Iris pigment epithelial cell (primary cell): Measurements from ENCODE around the gene C2orf92.
"Not testable (repeated sequence)": the region's sequence is repeated elsewhere in the genome, so short reads cannot be mapped to it uniquely, and the experiment has no call there.

Experiments used
- DNase-seq: peaks from one replicate; pipeline ENCODE4 v3.0.0-alpha.2; 2011; ENCODE audit warnings: low read depth

The C2orf92 gene

DNA sequence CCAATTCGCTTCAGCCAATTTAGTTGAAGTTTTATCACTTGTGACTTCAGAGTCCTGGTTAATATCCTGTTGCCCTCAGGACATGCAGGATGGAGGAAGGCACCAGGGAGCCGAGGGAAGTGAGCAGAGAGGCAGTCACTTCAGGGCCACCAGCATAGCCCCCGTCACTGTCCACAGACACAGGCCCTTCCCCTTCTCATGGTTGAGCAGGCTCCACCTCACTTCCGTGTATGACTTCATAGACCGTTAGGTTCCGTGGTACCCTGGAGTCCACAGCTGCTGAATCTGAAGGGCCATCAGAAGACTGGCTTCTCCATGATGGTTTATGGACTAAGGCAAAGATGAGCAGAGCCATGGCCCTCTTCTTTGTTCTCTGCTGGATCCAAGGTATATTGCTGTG is at the start of gene C2orf92:
Gene C2orf92, plus strand, starts transcription at position 266 of the 400 bp plus-strand sequence. Its CDS starts 76 bp downstream, at position 342.
- no peak for DNase-seq

DNA sequence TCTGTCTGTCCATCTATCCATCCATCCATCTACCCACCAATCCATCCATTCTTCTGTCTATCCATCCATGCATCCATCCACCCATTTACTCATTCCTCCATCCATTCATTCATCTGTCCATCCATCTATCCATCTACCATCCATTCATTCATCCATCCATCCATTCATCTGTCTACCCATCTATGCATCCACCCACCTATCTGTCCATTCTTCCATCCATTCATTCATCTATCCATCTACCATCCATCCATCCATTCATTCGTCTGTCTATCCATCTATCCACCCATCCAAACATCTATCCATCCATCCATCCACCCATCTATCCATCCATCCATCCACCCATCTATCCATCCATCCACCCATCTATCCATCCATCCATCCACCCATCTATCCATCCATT is 49.0 kb upstream of the C2orf92 start:
- DNase-seq: not testable (repeated sequence)

DNA sequence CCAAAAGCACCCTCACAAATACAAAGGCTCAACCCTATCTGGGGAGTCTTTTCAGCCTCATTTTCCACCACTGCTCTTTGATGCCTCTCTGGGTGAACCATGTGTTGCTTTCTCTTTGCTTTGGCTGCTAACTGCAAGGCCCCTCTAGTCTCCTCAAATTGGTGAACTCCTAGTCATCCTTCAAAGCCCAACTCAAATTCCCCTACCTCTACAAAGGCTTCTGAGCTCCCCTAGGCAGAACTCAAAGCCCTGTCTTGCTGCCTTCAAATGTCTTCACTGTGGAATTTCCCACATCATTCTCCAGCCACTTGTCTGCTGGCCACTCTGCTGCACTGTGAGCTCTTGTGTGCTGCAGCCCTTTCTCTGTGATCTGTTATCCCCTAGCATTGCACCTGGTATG is 46.5 kb upstream of the C2orf92 start:
- not testable (repeated sequence) for DNase-seq

DNA sequence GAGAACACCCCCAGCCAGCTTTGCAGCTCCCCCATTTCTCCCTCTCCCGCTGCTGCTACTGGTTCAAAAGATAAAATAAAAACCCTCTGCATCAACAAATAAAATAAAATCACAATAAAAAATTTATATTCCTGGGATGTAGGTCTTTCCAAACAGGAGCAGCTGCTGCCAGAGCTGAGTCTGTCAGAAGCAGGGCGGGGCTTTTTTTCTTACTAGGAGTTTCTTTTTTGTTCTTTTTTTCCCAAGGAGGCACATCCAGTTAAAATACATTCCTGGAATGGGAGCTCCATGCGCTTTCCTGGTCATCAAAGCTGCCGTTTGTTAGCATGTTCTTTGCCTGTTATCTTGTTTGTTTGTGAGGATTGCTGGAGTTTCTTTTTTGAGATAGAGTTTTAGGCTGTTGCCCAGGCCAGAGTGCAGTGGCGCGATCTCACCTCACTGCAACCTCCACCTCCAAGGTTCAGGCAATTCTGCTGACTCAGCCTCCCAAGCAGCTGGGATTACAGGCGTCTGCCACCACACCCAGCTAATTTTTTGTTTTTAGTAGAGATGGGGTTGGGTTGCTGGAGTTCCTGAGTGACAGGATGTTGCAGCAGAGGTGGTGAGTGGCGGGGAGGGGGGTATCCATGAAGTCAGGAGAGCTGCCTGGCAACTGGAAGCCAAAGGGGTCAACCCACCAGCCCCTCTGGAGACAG is 44.0 kb upstream of the C2orf92 start:
- DNase-seq: not testable (repeated sequence)

DNA sequence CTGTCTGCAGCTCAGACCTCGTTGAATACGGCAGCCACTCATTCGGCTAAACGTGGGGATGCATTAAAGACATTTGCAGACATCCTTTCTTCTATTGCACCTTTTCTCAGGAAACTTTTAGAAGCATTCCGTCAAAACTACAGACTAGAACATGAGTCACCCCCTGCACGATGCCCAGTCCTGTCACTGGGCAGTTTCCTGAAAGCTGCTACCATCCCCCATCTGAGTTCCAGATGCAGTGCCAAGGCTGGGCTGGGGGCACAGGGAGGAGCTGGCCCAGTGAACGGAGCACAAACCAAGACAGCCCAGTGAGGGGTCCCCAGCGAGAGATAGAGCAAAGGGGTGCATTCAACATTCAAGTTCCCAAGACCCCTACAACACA is 43.5 kb upstream of the C2orf92 start:
- DNase-seq: not testable (repeated sequence)

DNA sequence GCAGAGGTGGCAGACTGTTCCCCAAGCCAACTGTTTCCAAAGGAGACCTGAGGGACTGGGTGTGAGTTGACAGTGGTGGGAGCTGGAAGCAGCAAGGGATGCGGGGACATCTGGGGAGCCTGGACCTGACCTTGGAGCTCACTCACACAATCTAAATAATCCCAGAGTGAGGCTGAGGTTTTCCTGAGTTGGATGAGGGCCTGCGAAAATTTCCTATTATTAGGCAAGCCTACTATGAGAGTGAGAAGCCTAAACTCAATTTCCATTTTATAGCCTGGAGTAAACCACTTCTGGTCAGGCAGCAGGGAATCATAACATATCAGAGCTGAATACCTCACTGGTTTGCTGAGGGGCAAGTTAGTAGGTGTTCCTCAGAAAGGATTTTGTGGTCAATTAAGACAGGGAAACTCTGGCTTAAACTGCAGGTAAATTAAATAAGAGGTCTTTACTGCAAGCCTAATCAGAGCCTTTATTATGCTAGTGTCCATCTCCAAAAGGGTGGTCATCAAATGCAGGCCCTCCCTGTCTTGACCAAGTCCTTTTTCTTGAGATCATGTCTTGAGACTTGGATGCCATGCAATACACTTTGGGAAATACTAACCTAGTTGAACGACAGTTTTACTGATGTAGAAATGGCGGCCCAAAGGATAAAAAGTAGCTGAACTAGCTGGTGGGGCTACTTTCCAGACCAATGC is 25.3 kb upstream of the C2orf92 start:
- DNase-seq: no peak

DNA sequence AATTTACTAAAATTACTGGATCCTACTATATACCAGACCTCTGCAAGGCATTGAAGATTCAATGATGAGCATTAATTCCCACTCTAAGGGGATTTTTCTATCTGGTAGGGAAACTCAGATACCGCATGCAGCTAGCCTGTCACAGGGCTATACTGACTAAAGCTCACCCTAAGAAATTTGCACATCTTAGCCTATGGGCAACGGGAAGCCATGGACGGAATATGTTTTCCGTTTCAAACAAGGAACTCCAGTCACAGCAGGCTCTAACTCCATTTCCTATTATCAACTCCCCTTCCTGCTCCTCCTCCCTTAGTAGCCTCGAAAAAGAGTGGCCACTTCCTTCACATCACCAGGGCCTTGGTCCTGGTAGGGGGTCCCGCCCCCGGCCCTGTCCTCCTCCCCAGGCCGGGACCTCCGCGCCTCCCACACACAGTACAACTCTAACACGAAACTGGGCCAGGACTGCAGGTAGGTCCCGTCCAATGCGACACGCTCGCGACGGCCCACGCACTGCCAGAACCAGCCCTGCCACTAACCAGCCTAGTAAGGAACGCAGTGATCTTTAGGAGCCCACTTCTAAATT is 24.3 kb upstream of the C2orf92 start:
- DNase-seq: peak; percentile 11

DNA sequence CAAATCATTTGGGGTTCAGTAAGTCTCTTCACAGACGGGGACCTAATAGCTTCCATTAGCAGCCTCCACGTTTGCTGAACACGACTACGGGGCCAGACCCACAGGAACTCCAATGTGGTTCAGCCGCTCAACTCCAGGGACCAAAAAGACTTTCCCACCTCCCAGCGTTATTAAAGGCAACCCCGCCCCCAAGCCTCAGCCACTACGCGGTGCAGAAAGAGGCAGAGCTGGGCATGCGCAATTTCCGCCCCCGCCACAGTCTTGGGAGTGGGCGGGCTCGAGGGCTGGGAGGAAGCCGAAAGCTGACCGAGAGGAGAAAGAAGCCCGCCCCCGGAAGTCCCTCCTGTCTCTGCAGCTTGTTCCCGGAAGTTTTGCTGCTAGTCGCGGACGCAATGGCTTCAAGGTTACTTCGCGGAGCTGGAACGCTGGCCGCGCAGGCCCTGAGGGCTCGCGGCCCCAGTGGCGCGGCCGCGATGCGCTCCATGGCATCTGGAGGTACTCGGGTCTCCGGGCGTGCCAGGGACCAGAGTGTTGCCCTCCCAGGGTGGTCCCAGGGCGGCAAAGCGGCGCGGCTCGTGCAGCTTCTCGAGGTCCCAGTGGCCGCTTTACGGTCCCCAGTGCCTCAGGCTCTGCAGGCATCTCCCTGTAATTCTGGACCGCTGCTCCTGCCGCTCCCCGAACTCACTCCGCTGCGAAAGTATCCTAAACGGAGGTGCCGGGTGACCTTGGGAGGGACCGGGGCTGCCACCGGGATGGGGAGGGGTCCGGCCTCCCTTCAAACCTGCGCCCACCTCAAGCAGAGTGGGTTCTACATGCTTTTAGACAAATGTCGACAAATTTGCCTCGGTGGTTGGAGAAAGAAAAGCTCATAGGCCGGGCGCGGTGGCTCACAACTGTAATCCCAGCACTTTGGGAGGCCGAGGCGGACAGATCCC is 23.6 kb upstream of the C2orf92 start, which contains the start of gene COX5B:
Gene COX5B, plus strand, starts transcription at position 368 of the 935 bp plus-strand sequence. Its CDS starts 25 bp downstream, at position 393.
- DNase-seq: peak; percentile 97

DNA sequence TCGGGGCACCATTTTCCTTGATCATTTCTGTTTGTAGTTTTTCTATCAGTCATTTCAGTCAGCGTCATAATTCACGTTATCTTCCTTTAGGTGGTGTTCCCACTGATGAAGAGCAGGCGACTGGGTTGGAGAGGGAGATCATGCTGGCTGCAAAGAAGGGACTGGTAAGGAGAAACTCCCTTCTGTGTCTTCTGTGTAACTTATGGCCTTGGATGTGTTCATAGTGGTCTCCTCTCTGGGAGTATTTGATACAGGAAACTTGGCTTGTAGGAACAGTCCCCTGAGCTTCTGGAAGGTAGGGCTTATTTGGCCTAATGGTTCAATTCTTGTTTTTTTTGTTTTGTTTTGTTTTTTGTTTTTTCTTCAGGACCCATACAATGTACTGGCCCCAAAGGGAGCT is 22.5 kb upstream of the C2orf92 start:
- no peak for DNase-seq

DNA sequence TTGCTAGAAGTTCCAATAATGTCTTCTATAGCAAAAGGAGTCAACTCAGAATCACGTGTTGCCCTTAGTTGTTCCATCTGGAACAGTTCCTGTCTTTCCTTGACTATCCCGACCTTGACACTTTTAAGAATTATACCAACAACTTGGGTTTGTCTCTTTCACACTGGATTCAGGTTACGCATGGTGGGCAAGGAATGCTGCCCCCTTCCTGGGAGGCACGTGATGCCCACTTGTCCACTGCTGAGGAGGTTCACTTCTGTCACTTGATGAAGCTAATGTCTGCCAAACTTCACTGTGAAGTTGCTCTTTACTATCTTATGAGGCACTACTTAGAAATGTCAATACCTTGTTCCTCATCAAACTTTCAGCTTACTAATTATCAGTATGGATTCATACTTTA is 18.4 kb upstream of the C2orf92 start:
- no peak for DNase-seq

DNA sequence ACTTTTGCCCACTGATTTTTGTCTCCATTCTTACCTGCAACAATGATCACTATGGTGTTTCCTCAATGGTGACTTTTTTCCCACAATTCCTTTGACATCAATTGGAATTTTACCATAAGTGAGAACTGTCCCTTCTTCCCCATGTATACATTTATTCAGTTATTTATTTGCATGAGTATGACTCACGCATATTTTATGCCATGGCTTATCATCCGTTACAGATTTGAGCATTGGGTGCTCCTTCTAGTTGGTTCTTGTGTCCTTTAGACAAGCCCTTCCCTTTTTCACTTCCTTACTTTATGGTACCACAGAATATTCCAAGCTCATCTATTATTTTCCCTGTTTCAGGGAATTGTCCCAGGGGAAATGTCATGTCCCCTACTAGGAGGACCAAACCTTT is 16.0 kb upstream of the C2orf92 start:
- DNase-seq: no peak

DNA sequence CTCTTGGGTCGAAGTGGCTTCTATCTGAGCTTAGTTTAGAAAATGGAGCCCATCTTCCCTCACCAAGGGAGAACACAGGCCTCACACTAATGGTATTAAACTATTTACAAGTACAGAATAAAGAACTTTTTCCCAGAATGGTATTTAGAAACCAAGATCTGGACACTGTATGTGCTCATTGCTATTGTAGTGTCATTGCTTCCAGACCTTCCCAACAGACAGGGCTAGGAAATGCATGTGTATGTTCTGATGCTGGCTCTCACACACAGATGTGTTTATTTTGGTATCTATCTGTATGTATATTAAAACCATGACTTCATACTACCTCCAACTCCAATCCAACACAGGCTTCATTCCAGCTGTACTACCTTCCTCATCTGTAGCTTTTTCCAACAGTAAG is 15.6 kb upstream of the C2orf92 start:
- DNase-seq: no peak

DNA sequence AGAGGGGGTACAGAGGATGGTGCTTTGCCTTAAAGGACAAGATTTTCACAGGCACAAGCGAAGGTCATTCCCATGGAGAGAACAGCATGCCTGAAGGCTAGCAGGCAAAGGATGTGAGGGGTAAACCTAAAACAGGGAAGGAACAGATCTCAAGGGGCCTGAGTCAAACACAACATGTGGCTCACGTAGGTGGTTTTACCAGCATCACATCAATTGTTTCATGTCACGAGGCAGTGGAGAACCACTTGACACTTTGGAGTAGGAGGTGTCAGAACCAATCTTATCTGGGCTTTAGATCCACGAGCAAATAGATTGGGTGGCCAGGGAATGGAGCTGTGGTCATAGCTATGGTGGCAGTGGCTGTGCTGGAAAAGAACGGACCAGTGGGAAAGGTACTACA is 15.2 kb upstream of the C2orf92 start:
- no peak for DNase-seq

DNA sequence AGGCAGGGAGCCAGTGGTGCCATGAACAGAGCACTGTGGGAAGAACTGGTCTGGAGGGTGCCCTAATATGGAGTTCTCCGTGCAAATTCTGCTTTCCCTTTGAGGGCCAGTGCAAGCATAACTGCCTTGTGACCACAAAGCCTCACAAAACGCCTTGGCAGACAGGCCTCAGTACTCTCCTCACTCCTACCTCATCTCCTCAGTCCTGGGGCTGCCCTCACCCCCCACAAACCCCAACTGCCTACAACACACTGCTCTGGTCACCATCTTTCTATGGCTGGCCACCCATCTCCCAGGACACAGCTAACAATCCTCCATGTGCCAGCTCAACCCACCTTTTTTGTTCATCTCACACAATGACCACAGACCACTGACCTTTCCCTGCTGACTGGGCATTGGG is 14.7 kb upstream of the C2orf92 start:
- DNase-seq: no peak

DNA sequence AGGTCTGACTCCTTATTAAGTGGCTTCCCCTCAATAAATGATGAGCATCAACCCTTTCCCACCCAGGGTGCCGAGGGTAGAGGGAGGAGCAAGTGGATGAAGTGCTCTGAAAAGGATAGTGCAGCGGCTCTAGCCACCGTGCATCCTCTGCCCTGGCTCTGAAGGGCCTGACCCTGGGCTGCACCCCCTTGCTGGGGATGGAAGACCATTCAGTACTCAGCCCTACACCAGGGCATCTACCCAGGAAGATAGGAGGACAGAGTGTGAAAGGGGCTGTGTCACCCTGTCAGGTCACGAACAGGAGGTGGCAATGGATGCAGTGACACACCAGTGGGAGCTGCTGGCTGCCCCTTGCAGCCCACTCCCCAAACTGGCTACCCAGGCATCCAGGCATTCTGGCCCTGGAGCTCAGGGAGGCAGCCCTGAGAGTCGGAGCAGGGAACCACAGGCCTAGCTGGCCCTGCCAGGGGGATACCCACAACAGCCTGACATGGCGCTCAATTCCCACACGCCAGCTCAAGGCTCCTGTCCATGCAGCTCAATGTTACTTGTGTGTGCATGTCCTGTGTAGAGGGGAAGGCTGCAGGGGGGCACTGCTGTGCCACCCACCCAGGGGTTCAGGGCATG is 13.3 kb upstream of the C2orf92 start:
- no peak for DNase-seq

DNA sequence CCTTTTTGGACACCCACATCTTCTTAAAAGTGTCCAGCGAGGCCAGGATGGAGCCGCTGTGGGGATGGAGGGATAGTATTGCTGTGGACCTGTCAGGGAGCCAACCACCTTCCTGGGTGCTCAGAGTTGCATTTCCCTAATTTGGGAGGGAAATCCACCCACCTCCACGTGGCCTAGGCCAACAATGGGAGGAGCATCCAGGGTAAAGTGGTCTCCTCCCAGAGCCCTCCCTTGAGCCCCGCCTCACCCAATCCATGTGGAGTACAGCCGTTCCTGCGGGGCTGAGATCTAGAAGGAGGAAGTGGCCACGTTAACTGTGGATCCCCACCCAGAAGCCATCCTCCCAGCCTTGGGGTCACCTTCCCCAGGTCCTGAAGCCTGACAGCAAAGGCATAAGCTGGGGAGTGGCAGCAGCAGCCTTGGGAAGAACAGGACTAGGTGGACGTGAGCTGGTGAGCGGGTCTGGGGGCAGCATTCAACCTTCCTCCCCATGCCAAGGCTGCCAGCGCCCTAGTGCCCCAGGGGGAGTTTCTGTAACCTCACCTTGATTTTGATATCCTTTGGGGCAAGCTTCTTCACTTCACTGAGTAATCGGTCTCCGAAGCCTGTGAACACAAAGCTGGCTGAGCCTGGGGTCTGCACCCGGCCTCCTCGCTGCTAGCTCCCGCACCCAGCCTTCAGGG is 12.5 kb upstream of the C2orf92 start:
- no peak for DNase-seq

DNA sequence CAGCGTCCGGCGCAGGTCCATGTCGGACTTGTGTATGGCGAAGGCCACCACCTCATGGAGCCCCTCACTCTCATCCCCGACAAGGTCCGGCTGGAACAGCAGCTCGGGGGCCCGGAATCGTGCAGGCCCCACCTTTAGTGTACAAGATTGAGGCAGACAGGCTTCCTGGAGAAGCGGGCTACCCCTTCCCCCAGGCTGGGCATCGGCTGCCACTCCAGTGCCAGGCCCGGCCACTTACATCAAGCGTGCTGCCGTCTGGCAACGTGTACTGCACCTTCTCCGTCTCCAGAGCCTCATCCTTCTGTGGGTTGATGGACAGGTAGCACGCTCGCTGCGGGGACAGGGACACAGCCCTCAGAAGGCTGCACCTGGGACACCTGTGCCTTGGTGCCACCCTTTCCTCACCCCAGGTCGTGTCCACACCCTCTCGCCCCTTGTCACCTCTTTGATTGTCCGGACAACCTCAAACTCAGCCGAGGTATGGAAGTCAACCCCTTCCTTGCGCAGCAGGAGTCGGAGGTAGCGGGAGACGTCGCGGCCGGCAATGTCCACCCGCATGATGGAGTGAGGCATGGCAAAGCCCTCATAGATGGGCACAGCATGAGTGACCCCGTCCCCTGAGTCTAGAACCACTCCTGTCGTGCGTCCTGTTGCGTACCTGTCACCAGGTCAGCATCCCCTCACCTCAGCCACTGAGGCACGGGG is 11.4 kb upstream of the C2orf92 start:
- no peak for DNase-seq

DNA sequence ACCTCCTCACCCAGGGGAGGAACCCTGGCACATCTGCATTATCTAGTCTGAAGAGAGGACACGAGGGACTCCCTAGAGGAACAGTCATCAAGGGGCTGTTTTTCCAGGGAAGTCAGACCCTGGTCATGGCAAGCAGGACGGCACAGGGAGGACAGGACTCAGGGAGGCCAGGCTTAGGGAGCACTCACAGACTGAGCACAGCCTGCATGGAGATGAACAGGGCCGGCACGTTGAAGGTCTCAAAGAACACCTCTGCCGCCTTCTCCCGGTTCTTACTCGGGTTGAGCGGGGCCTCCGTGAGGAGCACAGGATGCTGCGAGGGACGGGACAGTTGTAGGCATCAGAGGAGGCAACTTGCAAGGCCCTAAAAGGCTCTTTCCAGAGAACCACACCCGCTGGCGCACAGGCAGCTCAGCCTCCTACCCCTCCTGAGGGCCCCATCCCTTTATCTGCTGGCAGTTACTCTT is 10.8 kb upstream of the C2orf92 start:
- DNase-seq: no peak

DNA sequence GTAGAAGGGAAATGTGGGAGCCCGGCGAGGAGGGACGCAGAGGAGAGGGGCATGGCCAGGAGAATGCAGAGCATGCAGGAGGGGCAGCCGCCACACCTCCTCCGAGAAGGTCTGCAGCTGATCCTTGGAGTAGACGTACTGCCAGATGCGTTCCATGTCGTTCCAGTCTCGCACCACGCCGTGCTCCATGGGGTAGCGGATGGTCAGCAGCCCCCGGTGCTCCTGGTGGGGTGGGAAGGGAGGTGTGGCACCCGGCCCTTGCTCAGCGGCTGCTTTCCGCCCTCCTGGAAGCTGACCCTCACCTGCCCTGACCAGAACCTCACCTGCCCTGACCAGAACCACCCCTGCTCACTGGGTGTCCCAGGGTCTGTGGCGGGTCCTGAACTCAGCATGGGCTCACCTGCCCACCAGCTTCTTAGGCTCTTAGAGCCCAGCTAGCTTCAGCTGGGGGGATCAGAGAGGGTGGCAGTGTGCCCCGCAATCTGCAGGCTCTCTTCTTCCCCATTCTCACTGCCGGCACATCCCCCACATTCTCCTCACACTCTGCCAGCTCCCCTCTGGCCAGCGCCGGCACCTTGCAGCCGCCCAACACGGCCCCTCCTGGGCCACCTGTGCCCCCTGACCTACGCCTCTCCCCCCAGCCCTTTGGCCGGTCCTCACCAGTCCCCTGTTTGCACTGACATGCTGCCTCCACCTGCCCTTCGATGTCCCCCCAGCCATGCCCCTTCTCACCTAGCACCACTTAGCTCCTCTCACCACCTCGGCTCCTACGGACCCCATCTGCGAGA is 10.1 kb upstream of the C2orf92 start:
- no peak for DNase-seq
